ENCODE results near the gene G3BP1.

- TF ChIP-seq CTCF (conservative IDR thresholded peaks at IDR 0.05) (no peak), ZFX (IDR thresholded peaks at IDR 0.05) (no peak)
Observed at GRCh38 chr5:151724360-151724759, 47.4 kb upstream of the G3BP1 start.
